Transverse colon (tissue), 4 donors: Measurements from ENCODE around the gene ZDHHC11. TPM values are rescaled to one million over a fixed set of nuclear protein-coding genes. Genes with fewer than 3 reads are reported as not detected.

Experiments
- DNase-seq: peaks from one replicate; pipeline ENCODE4 v3.0.0-alpha.2; 2019
- H3K27ac ChIP-seq, 4 donors: fragments of 200-600 bp; sonication (generic); 2 replicates each; pipeline ENCODE4 v1.5.1; 2016 to 2018; ENCODE audit warnings: inconsistent platforms in 4 of 4
- H3K27me3 ChIP-seq: fragments of 200-600 bp; sonication (generic); 2 replicates; pipeline ENCODE4 v1.5.1; 2017; ENCODE audit warnings: inconsistent platforms
- H3K36me3 ChIP-seq, 4 donors: fragments of 200-600 bp; sonication (generic); 2 replicates each; pipeline ENCODE4 v1.5.1; 2017 to 2019; ENCODE audit warnings: inconsistent platforms in 4 of 4
- H3K4me1 ChIP-seq, 4 donors: fragments of 200-600 bp; sonication (generic); 2 replicates each; pipeline ENCODE4 v1.5.1; 2017 to 2020; ENCODE audit warnings: inconsistent platforms in 4 of 4
- H3K4me3 ChIP-seq, 4 donors: fragments of 200-600 bp; sonication (generic); 1 replicate in 1 of 4; 2 replicates in 3 of 4; pipeline versions ENCODE4 v1.5.1 to v1.6.1; 2017 to 2019; ENCODE audit warnings: inconsistent platforms in 4 of 4
- H3K9me3 ChIP-seq, 2 donors: fragments of 200-600 bp; sonication (generic); 2 replicates each; pipeline ENCODE4 v1.5.1; 2017 to 2019; ENCODE audit warnings: inconsistent platforms in 2 of 2
- CTCF ChIP-seq, 5 experiments: fragments of 200-600 bp in 3 of 5; fragments of 450-650 bp in 2 of 5; sonication (generic) in 3 of 5; IDR thresholded peaks; 1 replicate in 2 of 5; 2 replicates in 3 of 5; pipeline ENCODE4 v1.5.1; 2016 to 2017; ENCODE audit warnings: antibody characterized with exemption in 5 of 5, inconsistent platforms in 3 of 5, mild to moderate bottlenecking in 2 of 5, moderate library complexity in 1 of 5
- EP300 ChIP-seq: sonication (generic); formaldehyde crosslinking; IDR thresholded peaks from one replicate; pipeline ENCODE4 v1.6.1; 2017; ENCODE audit warnings: antibody characterized with exemption, low read depth
- POLR2A ChIP-seq: fragments of 450-650 bp; IDR thresholded peaks from one replicate; pipeline ENCODE4 v1.6.1; 2016; ENCODE audit warnings: antibody characterized with exemption, mild to moderate bottlenecking, moderate library complexity
- POLR2AphosphoS5 ChIP-seq, 3 donors: sonication (generic); formaldehyde crosslinking; IDR thresholded peaks; one replicate each; pipeline ENCODE4 v1.6.1; 2016; ENCODE audit warnings: antibody characterized with exemption in 3 of 3
- WGBS, 2 donors: methylation state at CpG; one replicate each; pipeline ENCODE4 v1.1.5; 2018; ENCODE audit warnings: low coverage in 1 of 2; 5-methylcytosine and 5-hydroxymethylcytosine counted together
- in situ Hi-C, 4 donors: fragments of 200-750 bp; cut with MboI; loops; one replicate each; pipeline versions ENCODE4 v1.15.0 to v1.15.1; 2017; ENCODE audit warnings: low sequenced_read_pairs in 3 of 4, low pct_ligation_motif_present in 1 of 4, low pct_unique_long_range_greater_than_20kb in 1 of 4
- intact Hi-C: fragments of 100-400 bp; cut with DNase I; formaldehyde crosslinking; loops from one replicate; pipeline ENCODE4 v1.15.1; 2023; ENCODE audit warnings: low total_unique reads
- total RNA-seq, 4 donors: library from RNA; depleted of rRNA; stranded (reverse); fragments of >200 nt; gene quantifications; one replicate each; pipeline ENCODE4 v1.1.0, GENCODE V29; 2016

ZDHHC11 gene
- total RNA-seq, 4 donors from 2014 or later, result 1.2 to 15.0 (median 10.6) TPM

DNA sequence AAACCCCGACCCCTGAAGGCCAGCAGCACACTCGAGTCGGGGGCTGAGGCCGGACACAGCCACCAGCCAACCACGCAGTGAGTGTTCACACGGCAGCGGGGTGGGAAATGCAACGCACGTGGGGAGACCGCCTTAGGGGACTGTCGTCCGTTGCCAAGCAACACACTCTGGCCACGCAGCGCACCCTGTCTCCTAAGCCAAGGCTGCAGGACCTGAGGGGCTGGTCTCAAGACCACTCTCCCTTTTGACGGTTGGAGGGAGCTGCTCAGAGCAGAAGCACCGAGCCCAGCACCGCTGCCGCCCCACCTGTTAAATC lies 34.3 kb upstream of the ZDHHC11 start:
- no peaks in the 10 kb centered on the region for H3K4me1 ChIP-seq
- intact Hi-C loops (no loop called here), in situ Hi-C loops (no loop called here)
- no peak overlapping the region for H3K27ac ChIP-seq
- no peak for DNase-seq
- 91% methylated on average over 18 of the region's 18 CpGs; no CpG with 5 or more reads in 1 of the 2 donors for WGBS, 2 donors
- no peaks in the 10 kb centered on the region for H3K9me3 ChIP-seq
- no peaks in the 10 kb centered on the region for H3K27me3 ChIP-seq
- H3K4me3 ChIP-seq, result no peak overlapping the region
- TF ChIP-seq POLR2A (no peak), POLR2AphosphoS5 (IDR thresholded peaks at IDR 0.05) (no peak), CTCF (IDR thresholded peaks at IDR 0.05) (no peak), EP300 (no peak)
- peaks cover 0 to 64% (median 28%) of the 10 kb centered on the region in 4 donors for H3K36me3 ChIP-seq

DNA sequence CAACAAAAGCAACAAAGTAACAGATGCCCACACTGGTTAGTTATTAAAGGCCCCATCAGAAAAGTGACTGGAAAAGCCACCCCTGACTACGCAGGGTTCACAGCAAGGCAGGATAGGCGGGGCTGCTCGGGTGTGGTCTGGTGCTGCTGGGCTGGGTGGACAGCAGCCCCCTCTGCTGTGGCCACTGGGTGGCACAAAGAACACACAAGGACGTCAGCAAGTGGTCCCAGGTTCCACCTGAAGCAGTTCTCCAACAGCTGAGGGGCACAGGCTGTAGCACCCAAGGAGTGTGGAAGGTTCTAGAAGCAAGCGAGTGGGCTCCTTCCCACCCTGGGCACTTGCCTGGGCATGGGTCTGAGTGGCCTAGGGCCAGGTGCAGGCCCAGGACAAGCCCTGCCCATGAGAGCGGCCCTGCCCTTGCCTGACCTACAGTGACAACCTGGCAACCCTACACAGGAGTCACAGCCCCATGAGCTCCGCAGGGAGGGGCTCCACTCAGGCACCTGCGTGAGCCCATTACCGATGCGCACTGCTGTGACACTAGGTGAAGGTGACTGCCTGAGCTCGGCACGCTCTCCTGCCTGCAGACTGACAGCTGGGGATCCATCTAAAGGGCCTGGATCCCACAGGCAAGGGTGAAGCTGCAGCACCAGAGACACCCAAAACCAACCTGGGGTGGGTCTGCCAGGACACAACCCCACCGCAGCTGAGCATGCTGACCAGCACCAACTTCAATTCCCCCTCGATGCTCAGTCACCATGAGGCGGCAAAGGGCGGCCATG lies 33.8 kb upstream of the ZDHHC11 start:
- in situ Hi-C loops, result no loop called here
- 80 to 92% methylated on average over 1 to 14 of the region's 16 CpGs for WGBS, 2 donors

GRCh38 chr5:883475-884181 lies 32.8 kb upstream of the ZDHHC11 start:
- in situ Hi-C loops, result no loop called here
- Histone ChIP-seq H3K4me3 (no peak overlapping the region), H3K36me3 (peaks cover 0 to 55% (median 26%) of the 10 kb centered on the region in 4 donors), H3K4me1 (no peaks in the 10 kb centered on the region), H3K27me3 (no peaks in the 10 kb centered on the region), H3K27ac (no peak overlapping the region), H3K9me3 (no peaks in the 10 kb centered on the region)
- WGBS, 2 donors, result 84 to 96% methylated on average over 6 to 29 of the region's 29 CpGs
- intact Hi-C loops, result no loop called here
- no peak for DNase-seq
- no peak for TF ChIP-seq EP300
- TF ChIP-seq CTCF (IDR thresholded peaks at IDR 0.05), result no peak
- TF ChIP-seq POLR2AphosphoS5 (IDR thresholded peaks at IDR 0.05), result no peak
- TF ChIP-seq POLR2A, result no peak

More for the DNA sequence above, 33.8 kb upstream of the ZDHHC11 start:
- Histone ChIP-seq H3K27me3 (no peaks in the 10 kb centered on the region), H3K27ac (no peak overlapping the region), H3K9me3 (no peaks in the 10 kb centered on the region), H3K4me1 (no peaks in the 10 kb centered on the region), H3K36me3 (peaks cover 0 to 63% (median 28%) of the 10 kb centered on the region in 4 donors), H3K4me3 (no peak overlapping the region)
- no peak for DNase-seq
- TF ChIP-seq CTCF (IDR thresholded peaks at IDR 0.05) (no peak), POLR2A (no peak)
- intact Hi-C loops, result no loop called here

DNA sequence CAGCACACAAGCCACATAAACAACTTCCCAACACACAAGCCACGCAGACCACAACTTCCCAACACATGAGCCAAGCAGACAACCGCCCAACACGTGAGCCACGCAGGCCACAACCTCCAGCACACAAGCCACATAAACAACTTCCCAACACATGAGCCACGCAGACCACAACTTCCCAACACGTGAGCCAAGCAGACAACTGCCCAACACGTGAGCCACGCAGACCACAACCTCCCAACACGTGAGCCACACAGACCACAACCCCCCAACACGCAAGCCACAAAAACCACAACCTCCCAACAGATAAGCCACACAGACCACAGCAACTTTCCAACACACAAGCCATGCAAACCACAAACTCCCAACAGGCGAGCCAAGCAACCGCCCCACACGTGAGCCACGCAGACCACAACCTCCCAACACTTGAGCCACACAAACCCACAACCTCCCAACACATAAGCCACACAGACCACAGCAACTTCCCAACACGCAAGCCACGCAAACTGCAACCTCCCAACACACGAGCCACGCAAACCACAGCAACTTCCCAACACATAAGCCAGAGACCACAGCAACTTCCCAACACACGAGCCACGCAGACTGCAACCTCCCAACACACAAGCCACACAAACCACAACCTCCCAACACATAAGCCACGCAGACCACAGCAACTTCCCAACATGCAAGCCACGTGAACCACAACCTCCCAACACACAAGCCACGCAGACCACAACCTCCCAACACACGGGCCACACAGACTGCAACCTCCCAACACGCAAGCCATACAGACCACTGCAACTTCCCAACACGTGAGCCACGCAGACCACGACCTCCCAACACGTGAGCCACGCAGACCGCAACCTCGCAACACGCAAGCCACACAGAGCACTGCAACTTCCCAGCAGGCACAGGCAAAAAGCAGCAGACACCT lies 31.7 kb upstream of the ZDHHC11 start:
- Histone ChIP-seq H3K36me3 (peaks cover 0 to 44% (median 21%) of the 10 kb centered on the region in 4 donors), H3K9me3 (no peaks in the 10 kb centered on the region), H3K27me3 (no peaks in the 10 kb centered on the region), H3K4me1 (no peaks in the 10 kb centered on the region), H3K4me3 (no peak overlapping the region), H3K27ac (no peak overlapping the region)
- in situ Hi-C loops, result no loop called here
- intact Hi-C loops, result no loop called here
- no peak for DNase-seq
- TF ChIP-seq EP300 (no peak), POLR2A (no peak), CTCF (IDR thresholded peaks at IDR 0.05) (no peak), POLR2AphosphoS5 (IDR thresholded peaks at IDR 0.05) (no peak)
- 80 to 87% methylated on average over 8 to 33 of the region's 33 CpGs for WGBS, 2 donors
